Peyer's patch (tissue), 4 donors: ENCODE results near the gene UBE2J2.

ENCODE experiments used
- CTCF ChIP-seq, 6 experiments: fragments of 450-650 bp in 4 of 6; fragments of 200-600 bp in 2 of 6; sonication (generic) in 1 of 6; IDR thresholded peaks; one replicate each; pipeline ENCODE4 v1.5.1; 2017 to 2019; ENCODE audit warnings: antibody characterized with exemption in 6 of 6, mild to moderate bottlenecking in 3 of 6, moderate library complexity in 1 of 6
- POLR2A ChIP-seq, 2 donors: fragments of 450-650 bp; IDR thresholded peaks; one replicate each; pipeline ENCODE4 v1.5.1; 2017; ENCODE audit warnings: antibody characterized with exemption in 2 of 2, mild to moderate bottlenecking in 2 of 2, moderate library complexity in 2 of 2

- no peak for TF ChIP-seq CTCF (IDR thresholded peaks at IDR 0.05)
- no peak for TF ChIP-seq POLR2A (IDR thresholded peaks at IDR 0.05)
Measured at GRCh38 chr1:1309251-1310108, 35.8 kb upstream of the UBE2J2 start.
